ENCODE measurements around the gene F11. TPM values are rescaled to one million over a fixed set of nuclear protein-coding genes. Genes with fewer than 3 reads are reported as not detected.
"Not testable (repeated sequence)": the region's sequence is repeated elsewhere in the genome, so short reads cannot be mapped to it uniquely, and the experiment has no call there.

Gene F11
- total and polyA plus RNA-seq, 4 donors, result 2.8 to 12.9 (median 6.7) TPM

- WGBS, 2 donors, result 71 to 87% methylated on average over 9 of the region's 9 CpGs
- Histone ChIP-seq H3K9ac (ENCODE audit: insufficient read depth in 1 of 2, low read length in 2 of 2) (no peak overlapping the region), H3K36me3 (ENCODE audit: control insufficient read depth in 4 of 4, insufficient read depth in 4 of 4, low read length in 4 of 4) (no peaks in the 10 kb centered on the region), H3K27me3 (ENCODE audit: control insufficient read depth in 3 of 3, insufficient read depth in 3 of 3, low read length in 2 of 3) (no peaks in the 10 kb centered on the region), H3K4me1 (ENCODE audit: control insufficient read depth in 5 of 5, insufficient read depth in 5 of 5, low read length in 5 of 5) (peaks cover 0 to 18% (median 0%) of the 10 kb centered on the region in 5 donors), H3K27ac (ENCODE audit: low read depth in 1 of 2, low read length in 1 of 2) (no peak overlapping the region), H3K4me3 (no peak overlapping the region), H3K9me3 (ENCODE audit: control insufficient read depth in 4 of 4, insufficient read depth in 3 of 4, low read length in 3 of 4) (no peaks in the 10 kb centered on the region)
- TF ChIP-seq, protein P1, sequence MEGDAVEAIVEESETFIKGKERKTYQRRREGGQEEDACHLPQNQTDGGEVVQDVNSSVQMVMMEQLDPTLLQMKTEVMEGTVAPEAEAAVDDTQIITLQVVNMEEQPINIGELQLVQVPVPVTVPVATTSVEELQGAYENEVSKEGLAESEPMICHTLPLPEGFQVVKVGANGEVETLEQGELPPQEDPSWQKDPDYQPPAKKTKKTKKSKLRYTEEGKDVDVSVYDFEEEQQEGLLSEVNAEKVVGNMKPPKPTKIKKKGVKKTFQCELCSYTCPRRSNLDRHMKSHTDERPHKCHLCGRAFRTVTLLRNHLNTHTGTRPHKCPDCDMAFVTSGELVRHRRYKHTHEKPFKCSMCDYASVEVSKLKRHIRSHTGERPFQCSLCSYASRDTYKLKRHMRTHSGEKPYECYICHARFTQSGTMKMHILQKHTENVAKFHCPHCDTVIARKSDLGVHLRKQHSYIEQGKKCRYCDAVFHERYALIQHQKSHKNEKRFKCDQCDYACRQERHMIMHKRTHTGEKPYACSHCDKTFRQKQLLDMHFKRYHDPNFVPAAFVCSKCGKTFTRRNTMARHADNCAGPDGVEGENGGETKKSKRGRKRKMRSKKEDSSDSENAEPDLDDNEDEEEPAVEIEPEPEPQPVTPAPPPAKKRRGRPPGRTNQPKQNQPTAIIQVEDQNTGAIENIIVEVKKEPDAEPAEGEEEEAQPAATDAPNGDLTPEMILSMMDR (IDR thresholded peaks at IDR 0.05; ENCODE audit: control extremely low read depth, extremely low read depth), result no peak
- ATAC-seq (ENCODE audit: insufficient read depth, low FRiP score) (no peak), DNase-seq (no peak)
Measured at GRCh38 chr4:186271081-186271678, 5.2 kb downstream of the F11 start.

DNA sequence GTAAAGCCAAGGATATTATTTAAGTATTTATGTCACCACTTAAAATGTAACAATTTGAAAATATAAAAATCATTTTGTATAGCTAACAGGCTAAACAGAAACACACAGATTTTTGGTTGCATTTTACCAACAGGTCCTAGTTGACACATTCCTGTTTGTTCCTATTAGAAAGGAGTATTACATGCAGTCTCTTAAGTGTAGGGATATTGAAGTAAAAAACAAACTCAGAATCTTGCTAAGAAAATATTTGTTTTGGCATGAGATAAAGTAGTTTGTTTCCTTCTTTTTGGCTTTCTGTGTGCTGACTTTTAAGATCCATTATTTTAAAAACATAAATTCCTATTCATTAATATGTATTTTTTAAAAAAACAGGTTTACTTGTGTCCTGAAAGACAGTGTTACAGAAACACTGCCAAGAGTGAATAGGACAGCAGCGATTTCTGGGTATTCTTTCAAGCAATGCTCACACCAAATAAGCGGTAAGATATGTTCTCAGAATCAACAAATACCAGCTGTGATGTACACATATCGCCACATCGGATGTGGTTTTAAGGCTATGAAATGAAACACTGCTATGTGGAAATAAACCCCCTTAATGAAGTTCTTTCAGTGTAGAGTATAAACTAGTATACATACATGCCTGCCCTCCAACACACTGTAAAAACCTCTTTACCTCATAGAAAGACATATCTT is 6.9 kb downstream of the F11 start:
- no peak overlapping the region for H3K4me3 ChIP-seq
- WGBS, 2 donors, result 67 to 81% methylated on average over 4 of the region's 4 CpGs
- TF ChIP-seq, protein P1 (IDR thresholded peaks at IDR 0.05; ENCODE audit: control extremely low read depth, extremely low read depth), result no peak
- no peak overlapping the region for H3K27ac ChIP-seq (ENCODE audit: low read depth in 1 of 2, low read length in 1 of 2)
- no peak overlapping the region for H3K9ac ChIP-seq (ENCODE audit: insufficient read depth in 1 of 2, low read length in 2 of 2)
- no peaks in the 10 kb centered on the region for H3K36me3 ChIP-seq (ENCODE audit: control insufficient read depth in 4 of 4, insufficient read depth in 4 of 4, low read length in 4 of 4)
- H3K9me3 ChIP-seq (ENCODE audit: control insufficient read depth in 4 of 4, insufficient read depth in 3 of 4, low read length in 3 of 4), result no peaks in the 10 kb centered on the region
- H3K4me1 ChIP-seq (ENCODE audit: control insufficient read depth in 5 of 5, insufficient read depth in 5 of 5, low read length in 5 of 5), result peaks cover 0 to 8% (median 0%) of the 10 kb centered on the region in 5 donors
- DNase-seq, result peak in 2 of 3 donors; percentile 69 to 83
- ATAC-seq (ENCODE audit: insufficient read depth, low FRiP score), result no peak
- no peaks in the 10 kb centered on the region for H3K27me3 ChIP-seq (ENCODE audit: control insufficient read depth in 3 of 3, insufficient read depth in 3 of 3, low read length in 2 of 3)

DNA sequence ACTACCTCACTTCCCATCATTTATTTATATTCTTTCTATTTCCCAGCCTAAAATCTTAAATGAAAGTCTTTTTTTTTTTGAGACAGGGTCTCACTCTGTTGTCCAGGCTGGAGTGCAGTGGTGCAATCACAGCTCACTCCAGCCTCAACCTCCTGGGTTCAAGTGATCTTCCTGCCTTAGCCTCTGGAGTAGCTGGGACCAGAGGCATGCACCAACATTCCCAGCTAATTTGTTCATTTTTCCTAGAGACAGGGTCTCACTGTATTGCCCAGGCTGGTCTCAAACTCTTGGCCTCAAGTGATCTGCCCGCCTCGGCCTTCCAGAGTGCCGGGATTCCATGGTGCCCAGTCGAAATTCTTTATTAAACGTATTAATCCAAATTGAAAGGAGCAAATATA is 7.4 kb downstream of the F11 start:
- not testable (repeated sequence) for ATAC-seq (ENCODE audit: insufficient read depth, low FRiP score); H3K27me3 ChIP-seq (ENCODE audit: control insufficient read depth in 3 of 3, insufficient read depth in 3 of 3, low read length in 2 of 3); H3K4me1 ChIP-seq (ENCODE audit: control insufficient read depth in 5 of 5, insufficient read depth in 5 of 5, low read length in 5 of 5); H3K4me3 ChIP-seq; H3K27ac ChIP-seq (ENCODE audit: low read depth in 1 of 2, low read length in 1 of 2); DNase-seq; H3K9me3 ChIP-seq (ENCODE audit: control insufficient read depth in 4 of 4, insufficient read depth in 3 of 4, low read length in 3 of 4); H3K9ac ChIP-seq (ENCODE audit: insufficient read depth in 1 of 2, low read length in 2 of 2); H3K36me3 ChIP-seq (ENCODE audit: control insufficient read depth in 4 of 4, insufficient read depth in 4 of 4, low read length in 4 of 4)
- 91 to 93% methylated on average over 5 of the region's 5 CpGs for WGBS, 2 donors

GRCh38 chr4:186283311-186283710 is 17.3 kb downstream of the F11 start:
- peaks cover 0 to 2% (median 0%) of the 10 kb centered on the region in 3 donors for H3K27me3 ChIP-seq (ENCODE audit: control insufficient read depth in 3 of 3, insufficient read depth in 3 of 3, low read length in 2 of 3)
- no peak for DNase-seq
- H3K9ac ChIP-seq (ENCODE audit: insufficient read depth in 1 of 2, low read length in 2 of 2), result no peak overlapping the region
- H3K36me3 ChIP-seq (ENCODE audit: control insufficient read depth in 4 of 4, insufficient read depth in 4 of 4, low read length in 4 of 4), result no peaks in the 10 kb centered on the region
- ATAC-seq (ENCODE audit: insufficient read depth, low FRiP score), result no peak
- TF ChIP-seq, protein P1 (IDR thresholded peaks at IDR 0.05; ENCODE audit: control extremely low read depth, extremely low read depth), result no peak
- 79 to 81% methylated on average over 5 of the region's 5 CpGs for WGBS, 2 donors
- no peaks in the 10 kb centered on the region for H3K4me1 ChIP-seq (ENCODE audit: control insufficient read depth in 5 of 5, insufficient read depth in 5 of 5, low read length in 5 of 5)
- no peak overlapping the region for H3K27ac ChIP-seq (ENCODE audit: low read depth in 1 of 2, low read length in 1 of 2)
- no peaks in the 10 kb centered on the region for H3K9me3 ChIP-seq (ENCODE audit: control insufficient read depth in 4 of 4, insufficient read depth in 3 of 4, low read length in 3 of 4)
- no peak overlapping the region for H3K4me3 ChIP-seq

All from lung (tissue), 12 donors.